DMS79 treated with DMSO at 0.1 percent for 48 hours (cell line): ENCODE results near the gene GPR18.

ENCODE experiments used
- DNase-seq: peaks from one replicate; lab custom pipeline; 2025; lab: John Stamatoyannopoulos, UW

The GPR18 gene

GRCh38 chr13:99258210-99258860 is at the start of gene GPR18:
Gene GPR18, minus strand, starts transcription at chr13:99258379. Its CDS starts 2,507 bp downstream, at chr13:99255872.
- DNase-seq, result no peak

GRCh38 chr13:99307648-99308339 is 49.6 kb upstream of the GPR18 start:
- DNase-seq, result peak; percentile 17

GRCh38 chr13:99307247-99307646 is 49.1 kb upstream of the GPR18 start, which contains the start of gene GPR183:
Gene GPR183, minus strand, starts transcription at chr13:99307399. Its CDS starts 11,254 bp downstream, at chr13:99296145.
- DNase-seq, result no peak

GRCh38 chr13:99305566-99305965 is 47.4 kb upstream of the GPR18 start:
- no peak for DNase-seq

GRCh38 chr13:99305158-99305557 is 47.0 kb upstream of the GPR18 start:
- DNase-seq, result no peak

- no peak for DNase-seq
These were observed 46.4 kb upstream of the GPR18 start for GRCh38 chr13:99304541-99304940.

GRCh38 chr13:99303863-99304521 is 45.8 kb upstream of the GPR18 start:
- DNase-seq, result no peak

GRCh38 chr13:99302637-99303505 is 44.7 kb upstream of the GPR18 start:
- DNase-seq, result no peak

GRCh38 chr13:99301913-99302636 is 43.9 kb upstream of the GPR18 start:
- DNase-seq, result no peak

- no peak for DNase-seq
These were observed 43.1 kb upstream of the GPR18 start for GRCh38 chr13:99301056-99301838.

- peak; percentile 99 for DNase-seq
These were observed 41.8 kb upstream of the GPR18 start for GRCh38 chr13:99299920-99300341.

- no peak for DNase-seq
These were observed 41.2 kb upstream of the GPR18 start for GRCh38 chr13:99299256-99299919.

GRCh38 chr13:99298056-99298455 is 39.9 kb upstream of the GPR18 start:
- no peak for DNase-seq

- DNase-seq, result no peak
These were observed 39.2 kb upstream of the GPR18 start for GRCh38 chr13:99297331-99297730.

- DNase-seq, result no peak
These were observed 38.2 kb upstream of the GPR18 start for GRCh38 chr13:99296398-99296797.

GRCh38 chr13:99295488-99296252 is 37.5 kb upstream of the GPR18 start:
- no peak for DNase-seq

- no peak for DNase-seq
These were observed 36.8 kb upstream of the GPR18 start for GRCh38 chr13:99294958-99295357.

- no peak for DNase-seq
These were observed 36.0 kb upstream of the GPR18 start for GRCh38 chr13:99294198-99294597.

- no peak for DNase-seq
These were observed 35.0 kb upstream of the GPR18 start for GRCh38 chr13:99293178-99293577.
